ENCODE data around the gene ERCC8. TPM values are rescaled to one million over a fixed set of nuclear protein-coding genes. Genes with fewer than 3 reads are reported as not detected.

The ERCC8 gene
- total RNA-seq, 1 experiment from 2014 or later: 15.1 TPM

GRCh38 chr5:60980511-60980910 lies 35.6 kb upstream of the ERCC8 start (continued):
- TF ChIP-seq, protein P1, sequence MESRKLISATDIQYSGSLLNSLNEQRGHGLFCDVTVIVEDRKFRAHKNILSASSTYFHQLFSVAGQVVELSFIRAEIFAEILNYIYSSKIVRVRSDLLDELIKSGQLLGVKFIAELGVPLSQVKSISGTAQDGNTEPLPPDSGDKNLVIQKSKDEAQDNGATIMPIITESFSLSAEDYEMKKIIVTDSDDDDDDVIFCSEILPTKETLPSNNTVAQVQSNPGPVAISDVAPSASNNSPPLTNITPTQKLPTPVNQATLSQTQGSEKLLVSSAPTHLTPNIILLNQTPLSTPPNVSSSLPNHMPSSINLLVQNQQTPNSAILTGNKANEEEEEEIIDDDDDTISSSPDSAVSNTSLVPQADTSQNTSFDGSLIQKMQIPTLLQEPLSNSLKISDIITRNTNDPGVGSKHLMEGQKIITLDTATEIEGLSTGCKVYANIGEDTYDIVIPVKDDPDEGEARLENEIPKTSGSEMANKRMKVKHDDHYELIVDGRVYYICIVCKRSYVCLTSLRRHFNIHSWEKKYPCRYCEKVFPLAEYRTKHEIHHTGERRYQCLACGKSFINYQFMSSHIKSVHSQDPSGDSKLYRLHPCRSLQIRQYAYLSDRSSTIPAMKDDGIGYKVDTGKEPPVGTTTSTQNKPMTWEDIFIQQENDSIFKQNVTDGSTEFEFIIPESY (IDR thresholded peaks at IDR 0.05; ENCODE audit: extremely low read depth, insufficient replicate concordance, low read length): no peak
- TF ChIP-seq ZFX (IDR thresholded peaks at IDR 0.05) (no peak), JUND (IDR thresholded peaks at IDR 0.05) (no peak), ZNF274 (IDR thresholded peaks at IDR 0.05; ENCODE audit: low read depth, low read length) (no peak), EZH2 (IDR thresholded peaks at IDR 0.05) (no peak), RAD21 (IDR thresholded peaks at IDR 0.05; ENCODE audit: low read depth) (no peak)
- TF ChIP-seq, protein P2, sequence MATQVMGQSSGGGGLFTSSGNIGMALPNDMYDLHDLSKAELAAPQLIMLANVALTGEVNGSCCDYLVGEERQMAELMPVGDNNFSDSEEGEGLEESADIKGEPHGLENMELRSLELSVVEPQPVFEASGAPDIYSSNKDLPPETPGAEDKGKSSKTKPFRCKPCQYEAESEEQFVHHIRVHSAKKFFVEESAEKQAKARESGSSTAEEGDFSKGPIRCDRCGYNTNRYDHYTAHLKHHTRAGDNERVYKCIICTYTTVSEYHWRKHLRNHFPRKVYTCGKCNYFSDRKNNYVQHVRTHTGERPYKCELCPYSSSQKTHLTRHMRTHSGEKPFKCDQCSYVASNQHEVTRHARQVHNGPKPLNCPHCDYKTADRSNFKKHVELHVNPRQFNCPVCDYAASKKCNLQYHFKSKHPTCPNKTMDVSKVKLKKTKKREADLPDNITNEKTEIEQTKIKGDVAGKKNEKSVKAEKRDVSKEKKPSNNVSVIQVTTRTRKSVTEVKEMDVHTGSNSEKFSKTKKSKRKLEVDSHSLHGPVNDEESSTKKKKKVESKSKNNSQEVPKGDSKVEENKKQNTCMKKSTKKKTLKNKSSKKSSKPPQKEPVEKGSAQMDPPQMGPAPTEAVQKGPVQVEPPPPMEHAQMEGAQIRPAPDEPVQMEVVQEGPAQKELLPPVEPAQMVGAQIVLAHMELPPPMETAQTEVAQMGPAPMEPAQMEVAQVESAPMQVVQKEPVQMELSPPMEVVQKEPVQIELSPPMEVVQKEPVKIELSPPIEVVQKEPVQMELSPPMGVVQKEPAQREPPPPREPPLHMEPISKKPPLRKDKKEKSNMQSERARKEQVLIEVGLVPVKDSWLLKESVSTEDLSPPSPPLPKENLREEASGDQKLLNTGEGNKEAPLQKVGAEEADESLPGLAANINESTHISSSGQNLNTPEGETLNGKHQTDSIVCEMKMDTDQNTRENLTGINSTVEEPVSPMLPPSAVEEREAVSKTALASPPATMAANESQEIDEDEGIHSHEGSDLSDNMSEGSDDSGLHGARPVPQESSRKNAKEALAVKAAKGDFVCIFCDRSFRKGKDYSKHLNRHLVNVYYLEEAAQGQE (IDR thresholded peaks at IDR 0.05; ENCODE audit: low read depth): no peak

GRCh38 chr5:60978968-60979367 lies 34.1 kb upstream of the ERCC8 start:
- no peak for TF ChIP-seq TCF7L2 (IDR thresholded peaks at IDR 0.05; ENCODE audit: borderline replicate concordance, extremely low read depth, insufficient read depth, insufficient read length)
- TF ChIP-seq SIN3A (IDR thresholded peaks at IDR 0.05; ENCODE audit: low read depth): no peak
- no peak for TF ChIP-seq YY1 (IDR thresholded peaks at IDR 0.05; ENCODE audit: extremely low read depth, insufficient replicate concordance, low read depth, low read length)
- no peak for TF ChIP-seq SRF (IDR thresholded peaks at IDR 0.05; ENCODE audit: low read depth)
- TF ChIP-seq MAX (IDR thresholded peaks at IDR 0.05): no peak
- TF ChIP-seq FOSL1 (IDR thresholded peaks at IDR 0.05; ENCODE audit: low read depth): no peak
- no peak for TF ChIP-seq POLR2A (IDR thresholded peaks at IDR 0.05; ENCODE audit: borderline replicate concordance, extremely low read depth, insufficient read depth, insufficient read length)
- no peak for TF ChIP-seq ATF3 (IDR thresholded peaks at IDR 0.05)
- TF ChIP-seq, protein P2 (IDR thresholded peaks at IDR 0.05; ENCODE audit: low read depth): no peak
- Histone ChIP-seq H3K79me2 (ENCODE audit: insufficient read depth, low read length) (peaks cover 21% of the 10 kb centered on the region), H3K4me1 (ENCODE audit: control insufficient read depth in 1 of 2, insufficient read depth in 2 of 2, low read length in 2 of 2) (no peaks in the 10 kb centered on the region), H3K27me3 (ENCODE audit: insufficient read depth, low read length) (no peaks in the 10 kb centered on the region), H3K36me3 (ENCODE audit: control insufficient read depth in 1 of 2, insufficient read depth in 2 of 2, low read length in 2 of 2) (no peaks in the 10 kb centered on the region), H3K4me2 (ENCODE audit: low read length) (no peak overlapping the region), H3K9me2 (ENCODE audit: insufficient read depth) (no peaks in the 10 kb centered on the region), H2AFZ (ENCODE audit: low read depth, low read length, poor library complexity, severe bottlenecking) (no peak overlapping the region), H3K4me3 (replicated peaks in 1 of 2; ENCODE audit: low read depth in 1 of 2, low read length in 2 of 2) (no peak overlapping the region), H4K20me1 (ENCODE audit: insufficient read depth) (no peaks in the 10 kb centered on the region), H3K9me3 (ENCODE audit: control insufficient read depth in 1 of 2, insufficient read depth in 1 of 2, low read depth in 1 of 2, low read length in 2 of 2) (no peaks in the 10 kb centered on the region), H3K27ac (ENCODE audit: low read depth, low read length) (no peak overlapping the region), H3K9ac (ENCODE audit: low read length) (no peak overlapping the region)
- no TSS peak for BruUV-seq (replicated peaks)
- ChIA-PET CTCF (no interaction called here), POLR2A (no interaction called here), RAD21 (ENCODE audit: low non-redundant PET in 1 of 2, low total read pairs in 2 of 2, uncharacterized antibody in 2 of 2, unreplicated experiment in 2 of 2) (no interaction called here)
- intact Hi-C loops (cut with micrococcal nuclease): no loop called here
- ATAC-seq (no peak), DNase-seq (ENCODE audit: low read depth, low spot score) (no peak)
